Globus pallidus (tissue), 1 donor: ENCODE results near the gene ZNF575.

ENCODE experiments used
- DNase-seq: peaks from one replicate; pipeline ENCODE4 v3.0.0-alpha.2; 2015; ENCODE audit warnings: low spot score

Gene ZNF575

GRCh38 chr19:43532962-43533545, at the start of gene ZNF575:
ZNF575 (plus strand) TSS chr19:43533188; CDS start chr19:43534423, 1,235 bp downstream.
- peak; percentile 94 for DNase-seq

- no peak for DNase-seq
These were observed 49.7 kb upstream of the ZNF575 start for GRCh38 chr19:43483281-43483680.

- no peak for DNase-seq
These were observed 47.0 kb upstream of the ZNF575 start for GRCh38 chr19:43485951-43486350.

GRCh38 chr19:43486412-43486811, 46.6 kb upstream of the ZNF575 start:
- no peak for DNase-seq

- no peak for DNase-seq
These were observed 44.8 kb upstream of the ZNF575 start for GRCh38 chr19:43488179-43488578.

- DNase-seq: no peak
These were observed 43.7 kb upstream of the ZNF575 start for GRCh38 chr19:43489310-43489709.

GRCh38 chr19:43489979-43490599, 42.9 kb upstream of the ZNF575 start:
- DNase-seq: no peak

- no peak for DNase-seq
These were observed 42.2 kb upstream of the ZNF575 start for GRCh38 chr19:43490759-43491158.

- DNase-seq: no peak
These were observed 37.9 kb upstream of the ZNF575 start for GRCh38 chr19:43495082-43495481.

- DNase-seq: no peak
These were observed 36.0 kb upstream of the ZNF575 start for GRCh38 chr19:43496960-43497359.

GRCh38 chr19:43498233-43498842, 34.6 kb upstream of the ZNF575 start:
- DNase-seq: no peak

- DNase-seq: no peak
These were observed 33.9 kb upstream of the ZNF575 start for GRCh38 chr19:43499042-43499441.

GRCh38 chr19:43501661-43502418, 31.1 kb upstream of the ZNF575 start:
- DNase-seq: no peak

- no peak for DNase-seq
These were observed 30.5 kb upstream of the ZNF575 start for GRCh38 chr19:43502419-43502976.

GRCh38 chr19:43503501-43504425, 29.2 kb upstream of the ZNF575 start:
- DNase-seq: peak; percentile 95

GRCh38 chr19:43504426-43505185, 28.4 kb upstream of the ZNF575 start, which contains the start of gene PHLDB3:
PHLDB3 (minus strand) TSS chr19:43504746; CDS start chr19:43504118, 628 bp downstream.
- DNase-seq: no peak

GRCh38 chr19:43505186-43505456, 27.9 kb upstream of the ZNF575 start:
- no peak for DNase-seq

- DNase-seq: no peak
These were observed 27.0 kb upstream of the ZNF575 start for GRCh38 chr19:43505941-43506340.

- DNase-seq: no peak
These were observed 26.4 kb upstream of the ZNF575 start for GRCh38 chr19:43506629-43507028.

GRCh38 chr19:43507880-43508279, 25.1 kb upstream of the ZNF575 start:
- no peak for DNase-seq

GRCh38 chr19:43510713-43511112, 22.3 kb upstream of the ZNF575 start:
- no peak for DNase-seq
